ENCODE measurements around the gene CAND2.

The CAND2 gene

DNA sequence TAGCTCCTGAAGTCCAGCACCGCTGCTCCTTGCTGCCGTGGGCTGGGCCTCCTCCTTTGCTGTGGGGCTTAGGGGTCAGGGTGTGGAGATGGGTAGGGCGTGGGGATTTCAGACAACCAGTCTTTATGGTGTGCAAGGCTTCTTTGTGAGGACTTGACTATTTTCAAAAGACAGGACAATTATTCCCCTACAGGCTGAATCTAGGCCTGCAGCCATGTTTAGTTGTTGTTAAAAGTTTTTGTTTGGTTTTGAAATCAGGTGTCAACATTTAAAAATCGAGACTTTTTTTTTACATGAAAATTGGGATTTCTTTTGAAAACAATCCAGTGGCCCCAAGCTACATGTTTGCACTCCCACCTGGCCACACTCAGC lies 34.3 kb downstream of the CAND2 start:
- no peak for FAIRE-seq
- TF ChIP-seq, protein P1, sequence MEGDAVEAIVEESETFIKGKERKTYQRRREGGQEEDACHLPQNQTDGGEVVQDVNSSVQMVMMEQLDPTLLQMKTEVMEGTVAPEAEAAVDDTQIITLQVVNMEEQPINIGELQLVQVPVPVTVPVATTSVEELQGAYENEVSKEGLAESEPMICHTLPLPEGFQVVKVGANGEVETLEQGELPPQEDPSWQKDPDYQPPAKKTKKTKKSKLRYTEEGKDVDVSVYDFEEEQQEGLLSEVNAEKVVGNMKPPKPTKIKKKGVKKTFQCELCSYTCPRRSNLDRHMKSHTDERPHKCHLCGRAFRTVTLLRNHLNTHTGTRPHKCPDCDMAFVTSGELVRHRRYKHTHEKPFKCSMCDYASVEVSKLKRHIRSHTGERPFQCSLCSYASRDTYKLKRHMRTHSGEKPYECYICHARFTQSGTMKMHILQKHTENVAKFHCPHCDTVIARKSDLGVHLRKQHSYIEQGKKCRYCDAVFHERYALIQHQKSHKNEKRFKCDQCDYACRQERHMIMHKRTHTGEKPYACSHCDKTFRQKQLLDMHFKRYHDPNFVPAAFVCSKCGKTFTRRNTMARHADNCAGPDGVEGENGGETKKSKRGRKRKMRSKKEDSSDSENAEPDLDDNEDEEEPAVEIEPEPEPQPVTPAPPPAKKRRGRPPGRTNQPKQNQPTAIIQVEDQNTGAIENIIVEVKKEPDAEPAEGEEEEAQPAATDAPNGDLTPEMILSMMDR (IDR thresholded peaks at IDR 0.05; ENCODE audit: insufficient read depth, missing control alignments) = no peak
- no peak for DNase-seq (ENCODE audit: insufficient read length, low spot score)

DNA sequence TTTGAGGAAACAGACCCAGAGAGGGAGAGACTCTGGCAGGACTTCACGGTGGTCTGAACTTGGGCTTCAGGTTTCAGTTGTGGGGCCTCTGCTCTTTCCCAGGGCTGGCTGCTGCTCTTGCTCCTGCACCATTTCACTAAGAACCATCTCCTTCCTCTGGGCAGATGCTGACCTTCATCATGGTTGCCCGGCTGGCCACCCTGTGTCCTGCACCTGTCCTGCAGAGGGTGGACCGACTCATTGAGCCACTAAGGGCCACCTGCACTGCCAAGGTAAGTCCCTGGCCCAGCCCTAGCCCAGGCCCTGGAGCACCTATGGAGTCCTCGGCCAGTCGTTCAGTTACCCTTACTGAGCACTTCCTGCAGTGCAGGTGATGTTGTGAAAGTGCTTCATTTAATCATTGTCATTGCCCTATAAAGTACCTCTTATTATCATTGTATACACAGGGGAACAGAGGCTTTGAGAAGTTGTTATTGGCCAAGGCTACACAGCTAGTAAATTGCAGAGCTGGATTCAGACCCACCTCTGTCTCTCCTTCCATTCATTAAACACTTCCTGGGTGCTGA lies 34.9 kb downstream of the CAND2 start:
- TF ChIP-seq, protein P1 (IDR thresholded peaks at IDR 0.05; ENCODE audit: insufficient read depth, missing control alignments) = no peak
- DNase-seq (ENCODE audit: insufficient read length, low spot score) (no peak), FAIRE-seq (no peak)

DNA sequence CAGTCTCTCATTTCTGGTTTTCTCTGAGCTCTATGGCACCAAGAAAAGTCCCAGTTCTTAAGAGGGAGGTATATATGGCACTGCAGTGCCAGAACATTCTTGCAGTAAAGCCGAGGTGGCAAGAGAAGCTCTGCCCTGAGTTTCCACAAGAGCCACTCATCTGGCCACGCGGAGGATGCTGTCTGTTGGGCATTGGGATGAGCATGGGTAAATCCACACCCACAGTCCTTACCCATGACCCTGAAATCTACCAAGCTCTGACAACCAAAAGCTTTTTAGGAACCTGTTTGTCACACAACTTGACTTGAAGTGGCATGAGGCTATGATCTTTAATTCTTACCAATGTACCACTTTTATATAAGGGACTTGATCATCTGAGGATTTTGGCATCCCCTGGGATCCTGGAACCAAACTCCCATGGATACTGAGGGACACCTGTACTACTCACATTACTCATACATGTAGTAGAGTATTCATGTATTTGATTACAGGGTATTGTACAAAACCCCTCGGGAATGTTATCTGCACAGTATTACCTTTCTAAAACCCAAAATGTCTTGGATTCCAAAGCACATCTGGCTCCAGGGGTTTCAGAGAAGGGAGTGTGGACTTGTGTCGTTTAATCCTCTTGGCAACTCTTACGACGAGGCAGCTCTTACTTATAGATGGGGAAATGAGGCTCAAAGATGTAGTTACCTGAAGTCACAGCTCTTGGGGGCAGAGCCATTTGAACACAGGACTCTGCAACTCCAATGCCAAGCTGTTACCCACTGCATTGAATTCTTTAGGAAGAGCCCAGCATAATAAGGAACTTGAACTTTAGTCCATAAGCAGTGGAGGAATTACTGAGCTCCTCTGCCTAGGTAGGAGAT lies 36.1 kb downstream of the CAND2 start:
- TF ChIP-seq, protein P1 (IDR thresholded peaks at IDR 0.05; ENCODE audit: insufficient read depth, missing control alignments) = no peak
- DNase-seq (ENCODE audit: insufficient read length, low spot score) (no peak), FAIRE-seq (no peak)

- DNase-seq (ENCODE audit: insufficient read length, low spot score) (no peak), FAIRE-seq (no peak)
- TF ChIP-seq, protein P1 (IDR thresholded peaks at IDR 0.05; ENCODE audit: insufficient read depth, missing control alignments) = no peak
These were observed 37.0 kb downstream of the CAND2 start for GRCh38 chr3:12833222-12834161.

- FAIRE-seq (no peak), DNase-seq (ENCODE audit: insufficient read length, low spot score) (no peak)
- TF ChIP-seq, protein P1 (IDR thresholded peaks at IDR 0.05; ENCODE audit: insufficient read depth, missing control alignments) = no peak
These were observed 38.7 kb downstream of the CAND2 start for GRCh38 chr3:12835052-12835665.

DNA sequence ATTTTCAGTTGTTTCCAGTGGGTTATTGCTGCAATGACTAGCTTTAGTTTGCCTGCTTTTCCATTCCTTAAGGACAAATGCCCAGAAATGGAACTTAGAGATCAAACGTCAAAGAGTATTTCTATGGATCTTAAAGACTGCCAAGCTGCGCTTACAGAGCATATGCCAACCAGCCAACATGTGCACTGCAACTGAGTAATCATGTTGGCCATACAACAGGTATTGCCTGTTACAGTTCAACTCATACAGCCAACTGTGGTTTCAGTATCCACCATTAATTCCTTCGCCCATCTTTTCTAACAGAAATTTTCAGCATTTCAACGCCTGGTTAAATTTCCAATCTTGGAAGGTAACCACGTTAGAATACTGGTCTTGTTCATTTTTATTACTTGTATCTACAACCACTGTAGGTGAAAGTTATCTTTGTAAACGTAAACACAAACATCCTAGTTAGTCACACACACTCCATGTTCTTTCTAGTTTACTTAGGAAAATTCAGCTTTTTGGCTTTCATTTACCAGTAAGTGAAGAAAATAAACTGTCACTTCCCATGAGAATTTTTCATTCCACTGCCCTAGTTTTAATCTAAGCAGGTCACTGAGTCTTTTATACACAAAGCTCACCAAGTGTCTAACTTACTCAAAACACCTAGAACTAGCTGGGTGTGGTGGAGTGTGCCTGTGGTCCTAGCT lies 41.0 kb downstream of the CAND2 start:
- FAIRE-seq = no peak
- no peak for DNase-seq (ENCODE audit: insufficient read length, low spot score)
- TF ChIP-seq, protein P1 (IDR thresholded peaks at IDR 0.05; ENCODE audit: insufficient read depth, missing control alignments) = no peak

All from D721Med (cell line).